Panc1 (cell line): ENCODE measurements around the gene KCNT1.

Experiments used
- POLR2AphosphoS5 ChIP-seq: IDR thresholded peaks from 2 replicates; pipeline ENCODE4 v1.6.1; 2012; ENCODE audit warnings: mild to moderate bottlenecking, low read depth, low read length, moderate library complexity
- REST ChIP-seq, 2 experiments: IDR thresholded peaks; 2 replicates each; pipeline ENCODE4 v1.6.1; 2011 to 2012; ENCODE audit warnings: low read depth in 2 of 2, control low read depth in 1 of 2, low read length in 1 of 2, mild to moderate bottlenecking in 1 of 2, moderate library complexity in 1 of 2; ENCODE audit not compliant: insufficient read depth in 1 of 2
- SIN3A ChIP-seq: IDR thresholded peaks from 2 replicates; pipeline ENCODE4 v1.6.1; 2012; ENCODE audit warnings: low read depth, mild to moderate bottlenecking, low read length, moderate library complexity, borderline replicate concordance; ENCODE audit not compliant: insufficient read depth
- TF ChIP-seq, protein P1 (sequence below): fragments of 450-650 bp; IDR thresholded peaks from 2 replicates; pipeline ENCODE4 v1.5.1; 2017; ENCODE audit warnings: mild to moderate bottlenecking

- TF ChIP-seq, protein P1, sequence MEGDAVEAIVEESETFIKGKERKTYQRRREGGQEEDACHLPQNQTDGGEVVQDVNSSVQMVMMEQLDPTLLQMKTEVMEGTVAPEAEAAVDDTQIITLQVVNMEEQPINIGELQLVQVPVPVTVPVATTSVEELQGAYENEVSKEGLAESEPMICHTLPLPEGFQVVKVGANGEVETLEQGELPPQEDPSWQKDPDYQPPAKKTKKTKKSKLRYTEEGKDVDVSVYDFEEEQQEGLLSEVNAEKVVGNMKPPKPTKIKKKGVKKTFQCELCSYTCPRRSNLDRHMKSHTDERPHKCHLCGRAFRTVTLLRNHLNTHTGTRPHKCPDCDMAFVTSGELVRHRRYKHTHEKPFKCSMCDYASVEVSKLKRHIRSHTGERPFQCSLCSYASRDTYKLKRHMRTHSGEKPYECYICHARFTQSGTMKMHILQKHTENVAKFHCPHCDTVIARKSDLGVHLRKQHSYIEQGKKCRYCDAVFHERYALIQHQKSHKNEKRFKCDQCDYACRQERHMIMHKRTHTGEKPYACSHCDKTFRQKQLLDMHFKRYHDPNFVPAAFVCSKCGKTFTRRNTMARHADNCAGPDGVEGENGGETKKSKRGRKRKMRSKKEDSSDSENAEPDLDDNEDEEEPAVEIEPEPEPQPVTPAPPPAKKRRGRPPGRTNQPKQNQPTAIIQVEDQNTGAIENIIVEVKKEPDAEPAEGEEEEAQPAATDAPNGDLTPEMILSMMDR, result no peak
- no peak for TF ChIP-seq SIN3A
- TF ChIP-seq POLR2AphosphoS5, result no peak
- TF ChIP-seq REST (IDR thresholded peaks at IDR 0.05; ENCODE audit: insufficient read depth in 1 of 2, low read depth in 2 of 2, low read length in 1 of 2), result no peak
Measured at GRCh38 chr9:135778421-135778820, 76.4 kb downstream of the KCNT1 start.
